HG03064 (cell line): ENCODE results near the gene MORC3.

Source experiments
- ATAC-seq: cut with Tn5 transposase; IDR thresholded peaks from one replicate; pipeline ENCODE4 v1.9.1; 2021; ENCODE audit warnings: low read depth; ENCODE audit not compliant: unreplicated experiment

The MORC3 gene

GRCh38 chr21:36419996-36420395 lies 100.0 kb downstream of the MORC3 start:
- ATAC-seq, result no peak

GRCh38 chr21:36420571-36421339 lies 100.8 kb downstream of the MORC3 start:
- no peak for ATAC-seq

GRCh38 chr21:36422279-36423098 lies 102.5 kb downstream of the MORC3 start:
- no peak for ATAC-seq

- no peak for ATAC-seq
These were observed 103.9 kb downstream of the MORC3 start for GRCh38 chr21:36423771-36424433.

GRCh38 chr21:36424592-36424991 lies 104.6 kb downstream of the MORC3 start:
- no peak for ATAC-seq

- ATAC-seq, result no peak
These were observed 105.3 kb downstream of the MORC3 start for GRCh38 chr21:36425286-36425685.
